Fibroblast of skin of left biceps (primary cell): Measurements from ENCODE around the gene DMTF1.

ENCODE experiments used
- DNase-seq, 2 experiments: peaks; one replicate each; pipeline ENCODE4 v3.0.0-alpha.2; 2013; ENCODE audit warnings: low read depth in 2 of 2

DMTF1 gene

DNA sequence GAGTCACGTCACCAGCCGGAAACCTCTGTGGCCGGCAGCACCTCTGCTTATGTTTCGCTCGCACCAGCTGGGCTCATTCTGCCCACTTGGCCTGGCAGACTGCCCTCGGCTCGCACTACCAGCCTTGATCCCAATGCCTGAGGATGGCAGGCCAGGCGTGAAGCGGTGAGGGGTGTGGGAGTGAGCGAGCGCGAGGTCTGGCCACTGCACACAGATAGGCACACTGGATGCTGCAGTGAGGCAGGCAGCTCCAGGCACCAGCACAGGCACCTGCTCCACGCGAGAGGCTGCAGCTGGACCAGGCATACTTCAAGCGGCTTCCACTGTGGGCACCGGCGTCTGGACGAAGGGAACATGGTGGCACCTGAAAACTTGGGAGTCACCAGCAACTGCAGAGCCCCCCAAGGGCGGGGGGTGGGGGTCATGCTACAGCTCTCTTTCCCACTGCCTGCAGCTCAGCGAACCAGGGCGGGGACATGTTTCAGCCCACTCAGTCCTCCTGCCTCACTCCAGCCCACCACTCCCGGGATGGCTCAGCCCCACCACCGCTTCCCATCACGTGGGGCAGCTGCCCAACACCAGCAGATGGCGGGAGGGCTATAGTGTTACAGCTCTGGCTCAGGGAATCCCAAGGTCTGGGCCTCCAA is 5.4 kb upstream of the DMTF1 start:
- no peak for DNase-seq

DNA sequence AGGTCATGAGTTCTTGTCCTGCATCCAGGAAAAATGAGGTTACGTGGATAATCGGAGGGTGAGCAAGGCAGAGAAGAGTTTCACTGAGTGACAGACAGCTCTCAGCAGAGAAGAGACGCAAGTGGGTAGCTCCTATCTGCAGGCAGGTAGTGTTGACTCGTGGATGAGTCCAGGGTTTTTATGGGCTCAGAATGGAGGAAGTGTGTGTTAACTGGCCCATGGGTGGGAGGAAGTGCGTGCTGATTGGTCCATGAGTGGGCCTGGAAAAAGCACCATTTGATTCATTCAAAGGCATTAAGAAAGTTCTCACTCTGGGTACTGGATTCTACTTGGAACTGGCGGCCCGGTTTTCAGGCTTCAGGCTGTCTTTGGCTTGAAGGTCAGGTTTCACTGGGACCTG is 4.8 kb upstream of the DMTF1 start:
- DNase-seq = no peak

- DNase-seq = no peak
These were observed 3.8 kb upstream of the DMTF1 start for GRCh38 chr7:87148332-87148955.

DNA sequence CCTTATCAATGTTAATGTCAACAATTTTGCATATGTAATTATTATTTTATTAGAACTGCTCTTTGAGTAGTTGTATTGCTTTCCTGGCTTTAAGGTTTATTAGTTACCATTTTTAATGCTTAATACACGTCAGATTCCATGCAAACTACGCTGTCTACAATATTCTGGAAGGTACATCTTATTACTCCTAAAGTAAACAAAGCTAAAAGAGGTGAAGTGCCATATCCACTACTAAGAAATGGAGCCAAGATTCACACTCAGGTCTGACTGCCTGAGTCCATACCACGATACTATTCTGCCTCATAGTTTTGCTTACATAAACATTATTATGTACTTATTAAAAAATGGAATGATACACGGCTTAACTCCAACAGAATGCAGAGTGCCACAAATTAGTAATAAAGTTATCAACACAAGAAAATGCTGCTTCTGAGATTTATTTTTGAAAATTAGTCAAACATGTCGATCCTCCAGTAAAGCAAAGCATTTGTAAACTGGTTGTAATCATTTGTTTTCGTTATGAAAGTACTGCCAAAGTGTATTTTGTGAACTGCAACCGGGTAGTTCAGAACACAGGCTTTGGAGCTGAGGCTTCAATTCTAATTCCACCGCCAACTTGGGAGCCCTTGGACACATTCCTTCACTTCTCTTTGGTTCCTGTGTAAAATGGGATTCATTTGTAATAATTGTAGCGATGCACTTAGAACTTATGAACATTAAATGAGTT is 1.1 kb upstream of the DMTF1 start:
- no peak for DNase-seq

DNA sequence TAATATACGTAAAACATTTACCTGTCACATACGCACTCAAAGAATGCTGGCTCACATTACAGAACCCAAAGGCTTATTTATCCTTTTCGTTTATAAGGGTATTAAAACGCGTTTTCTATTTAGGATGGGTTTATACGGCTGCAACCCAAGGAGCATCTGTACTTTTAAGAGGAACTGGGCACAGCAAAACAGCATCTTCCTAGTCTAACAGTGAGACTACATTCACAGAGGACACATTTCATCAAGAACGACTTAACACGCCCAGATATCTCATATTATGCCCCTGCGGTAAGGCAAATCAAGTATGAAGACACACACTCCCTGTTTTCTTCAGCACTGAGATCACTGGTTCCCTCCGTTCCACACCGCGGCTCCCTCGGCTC is 533 bp upstream of the DMTF1 start:
- DNase-seq = no peak

DNA sequence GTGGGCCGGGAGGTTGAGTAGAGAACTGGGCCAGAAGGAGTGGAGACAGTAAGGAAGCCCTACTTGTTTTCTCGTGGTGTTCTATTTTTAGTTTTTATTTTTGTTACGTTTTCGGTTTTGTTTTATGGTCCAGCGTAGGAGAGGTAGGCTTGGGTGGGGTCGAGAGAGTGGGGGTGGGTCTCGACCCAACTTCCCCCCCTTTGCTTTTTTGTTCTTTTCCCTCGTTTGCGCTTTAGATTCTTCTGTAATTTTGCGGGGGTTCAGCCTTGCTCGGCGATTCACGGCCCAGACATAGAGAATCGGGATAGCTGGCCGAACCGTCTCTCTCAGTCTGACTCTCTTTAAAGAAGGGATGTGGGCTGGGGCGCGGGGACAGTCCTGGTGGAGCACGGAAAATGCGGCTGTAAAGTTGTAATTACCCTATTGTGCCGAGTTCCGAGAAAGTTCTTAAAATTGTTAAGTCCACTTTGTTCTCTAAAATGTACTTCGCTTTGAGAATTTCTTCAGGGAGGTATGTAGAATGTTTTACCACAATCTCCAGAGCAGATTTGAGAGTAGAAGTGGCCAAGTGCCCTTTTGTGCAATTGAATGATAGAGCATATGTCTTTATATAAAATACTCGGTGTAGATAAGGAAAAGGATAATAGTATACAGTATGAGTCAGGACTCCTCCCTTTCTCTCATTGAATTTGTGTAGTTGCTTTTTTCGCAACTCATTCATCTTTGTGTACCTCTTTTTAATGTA is 816 bp downstream of the DMTF1 start:
- DNase-seq = no peak

GRCh38 chr7:87154166-87154565 is 1.9 kb downstream of the DMTF1 start:
- DNase-seq = no peak

DNA sequence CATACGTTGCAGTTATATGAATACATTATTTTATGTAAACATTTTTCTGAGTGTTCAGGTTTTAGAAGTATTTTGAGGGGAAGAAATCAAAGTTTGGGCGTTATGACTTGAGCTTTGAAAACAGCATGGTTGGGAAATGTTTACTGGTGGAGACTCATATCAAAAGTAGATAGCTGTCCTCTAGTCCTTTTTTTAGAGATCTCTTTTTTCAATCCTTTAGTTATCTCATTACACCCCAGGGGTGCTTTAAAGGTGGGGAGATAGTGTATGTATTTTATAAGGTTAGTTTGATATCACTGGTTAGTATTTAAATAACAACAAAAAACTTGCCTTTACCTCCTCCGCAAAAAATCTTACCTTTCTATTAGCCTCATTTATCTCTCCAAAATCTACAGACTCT is 2.3 kb downstream of the DMTF1 start:
- no peak for DNase-seq

DNA sequence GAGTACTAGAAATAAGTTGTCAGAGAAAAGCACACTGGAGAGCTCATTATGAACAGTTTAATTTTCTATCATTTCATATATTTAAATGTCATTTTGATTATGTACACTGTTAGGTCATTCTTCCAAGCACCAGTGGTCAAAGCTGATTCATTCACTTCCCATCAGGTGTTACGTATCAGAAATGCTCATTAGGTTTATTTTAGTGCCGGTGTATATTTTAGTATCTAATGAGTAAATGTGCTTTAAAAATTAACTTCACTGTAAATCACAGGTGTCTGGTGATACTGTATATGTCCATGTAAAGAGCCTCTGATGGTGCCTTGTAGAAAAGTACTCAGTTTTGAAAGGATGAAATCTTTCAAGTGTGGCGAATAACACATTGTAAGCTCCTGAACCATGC is 3.5 kb downstream of the DMTF1 start:
- no peak for DNase-seq

- no peak for DNase-seq
These were observed 4.5 kb downstream of the DMTF1 start for GRCh38 chr7:87156709-87157108.

DNA sequence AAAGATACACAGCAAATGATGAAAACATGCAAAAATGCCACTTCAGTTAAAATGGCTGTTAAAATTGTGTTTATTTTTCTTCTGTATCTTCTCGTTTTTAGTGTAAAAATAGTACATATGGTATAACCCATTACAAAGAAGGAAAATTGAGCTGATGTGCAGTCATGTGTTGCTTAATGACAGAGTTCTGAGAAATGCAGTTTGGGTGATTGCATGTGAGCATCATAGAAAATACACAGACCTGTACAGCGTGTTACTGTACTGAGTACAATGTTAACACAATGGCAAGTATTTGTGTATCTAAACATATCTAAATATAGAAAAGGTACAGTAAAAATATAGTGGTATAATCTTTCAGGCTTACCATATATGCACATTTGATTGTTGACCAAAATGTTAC is 7.3 kb downstream of the DMTF1 start:
- DNase-seq = no peak

GRCh38 chr7:87164433-87164832 is 12.2 kb downstream of the DMTF1 start:
- DNase-seq = no peak

GRCh38 chr7:87170828-87171227 is 18.6 kb downstream of the DMTF1 start:
- no peak for DNase-seq

- no peak for DNase-seq
These were observed 19.2 kb downstream of the DMTF1 start for GRCh38 chr7:87171282-87171934.

- DNase-seq = no peak
These were observed 21.2 kb downstream of the DMTF1 start for GRCh38 chr7:87173471-87173870.

GRCh38 chr7:87178320-87178719 is 26.1 kb downstream of the DMTF1 start:
- DNase-seq = no peak

DNA sequence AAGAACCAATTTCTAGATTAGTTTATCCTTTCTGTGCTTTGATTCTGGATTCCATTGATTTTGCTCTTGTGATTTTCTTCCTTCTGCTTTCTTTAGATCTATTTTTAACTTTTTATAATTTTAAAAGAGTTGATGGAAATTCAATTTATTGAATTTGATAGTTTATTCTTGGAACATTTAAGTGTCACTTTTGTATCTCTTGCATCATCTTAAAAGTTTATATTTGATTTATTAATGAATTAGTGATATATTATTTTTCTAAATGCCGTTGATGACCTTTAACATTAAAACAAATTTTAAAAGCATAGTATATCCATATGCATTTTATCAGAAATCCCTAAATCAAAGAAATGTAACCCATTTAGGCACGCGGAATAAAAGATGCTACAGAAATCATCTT is 26.9 kb downstream of the DMTF1 start:
- no peak for DNase-seq

DNA sequence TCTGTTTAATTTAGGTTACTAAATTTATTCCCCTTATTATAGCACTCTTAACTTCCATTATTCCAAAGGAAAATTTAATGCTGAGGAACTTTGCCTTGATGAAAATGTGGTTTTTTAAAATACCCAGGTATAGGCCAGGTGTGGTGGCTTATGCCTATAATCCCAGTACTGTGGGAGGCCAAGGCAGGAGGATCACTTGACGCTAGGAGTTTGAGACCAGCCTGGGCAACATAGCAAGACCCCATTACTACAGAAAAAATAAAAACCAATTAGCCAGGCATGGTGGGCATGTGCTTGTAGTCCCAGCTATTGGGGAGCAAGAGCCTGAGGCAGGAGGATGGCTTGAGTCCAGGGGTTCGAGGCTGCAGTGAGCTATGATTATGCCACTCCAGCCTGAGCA is 34.9 kb downstream of the DMTF1 start:
- DNase-seq = no peak

DNA sequence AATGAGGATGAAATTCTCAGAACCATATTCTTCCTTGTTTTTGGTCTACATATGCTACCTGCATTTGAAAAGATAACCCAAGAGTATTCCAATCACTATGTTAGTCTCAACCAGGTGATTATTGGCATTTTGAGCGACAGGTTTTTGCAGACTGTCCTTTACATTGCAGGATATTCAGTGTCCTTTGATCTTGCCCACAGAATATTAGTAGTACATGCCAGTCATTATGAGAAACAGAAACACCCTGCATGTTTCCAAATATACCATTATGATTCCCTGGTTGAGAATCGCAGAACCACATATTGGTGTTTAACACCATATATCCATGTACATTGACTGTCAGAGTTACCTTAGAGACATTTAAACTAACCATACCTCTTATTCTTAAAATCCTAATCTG is 36.7 kb downstream of the DMTF1 start:
- DNase-seq = no peak

DNA sequence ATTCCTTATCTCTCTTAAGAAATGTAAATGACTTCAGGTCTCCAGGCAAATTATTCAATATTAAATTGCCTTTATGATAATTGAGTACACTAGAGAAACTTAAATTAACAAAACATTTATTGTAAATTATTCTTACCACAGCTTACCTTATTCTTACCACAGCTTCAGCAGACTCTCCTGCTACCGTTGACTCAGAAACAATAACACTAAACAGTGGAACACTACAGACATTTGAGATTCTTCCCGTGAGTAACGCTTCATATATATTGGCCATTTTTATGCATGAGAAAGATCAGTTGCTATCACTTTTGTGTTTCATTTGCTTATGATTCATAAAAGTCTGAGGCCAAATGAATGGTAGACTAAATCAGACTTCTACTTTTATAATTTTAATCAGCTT is 38.5 kb downstream of the DMTF1 start:
- no peak for DNase-seq

DNA sequence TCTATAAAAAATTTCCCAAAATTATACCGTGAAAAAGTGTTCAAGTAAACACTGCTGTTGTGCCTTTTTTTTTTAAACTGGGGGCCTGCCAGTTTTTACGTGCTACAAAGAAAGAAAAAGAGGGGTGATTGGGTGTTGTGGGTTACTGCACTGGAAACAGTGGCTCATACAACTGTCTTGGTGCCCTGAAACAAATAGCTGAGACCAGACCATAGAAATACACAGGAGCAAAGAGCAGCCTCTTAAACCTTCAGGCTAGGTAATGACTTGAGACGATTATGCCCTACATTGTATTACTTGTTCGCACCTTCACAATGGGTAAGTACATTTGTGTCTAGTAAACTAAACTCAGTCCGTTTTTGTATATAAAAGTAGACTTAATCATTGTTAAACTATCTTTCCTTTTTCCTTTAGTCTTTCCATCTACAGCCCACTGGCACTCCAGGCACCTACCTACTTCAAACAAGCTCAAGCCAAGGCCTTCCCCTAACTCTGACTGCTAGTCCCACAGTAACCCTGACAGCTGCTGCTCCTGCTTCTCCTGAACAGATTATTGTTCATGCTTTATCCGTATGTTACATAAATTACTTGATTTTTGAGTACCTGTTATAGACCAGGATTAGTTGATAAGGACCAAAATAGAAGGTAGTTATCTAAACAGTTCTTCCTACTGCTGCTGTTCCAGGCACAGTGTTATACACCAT is 40.7 kb downstream of the DMTF1 start:
- no peak for DNase-seq

GRCh38 chr7:87193912-87194311 is 41.7 kb downstream of the DMTF1 start:
- DNase-seq = no peak
